RWPE2 (cell line): ENCODE results near the gene CAPN2.

ENCODE experiments used
- ATAC-seq: fragments of 200-7000 bp; cut with Tn5 transposase; 3 replicates; pipeline ENCODE4 v1.9.1; 2021; ENCODE audit warnings: low read depth
- DNase-seq: peaks from one replicate; pipeline ENCODE4 v3.0.0-alpha.2; 2020; ENCODE audit warnings: low spot score
- H3K27ac ChIP-seq: fragments of 450-650 bp; 2 replicates; pipeline ENCODE4 v1.5.1; 2017; ENCODE audit warnings: mild to moderate bottlenecking; ENCODE audit not compliant: poor library complexity, severe bottlenecking
- H3K27me3 ChIP-seq: fragments of 250-450 bp; sonication (Bioruptor Pico); 2 replicates; pipeline ENCODE4 v1.5.1; 2021; ENCODE audit warnings: mild to moderate bottlenecking, moderate library complexity; ENCODE audit not compliant: insufficient read depth, poor library complexity, severe bottlenecking
- H3K36me3 ChIP-seq: fragments of 250-450 bp; sonication (Bioruptor Pico); 2 replicates; pipeline ENCODE4 v1.5.1; 2020; ENCODE audit warnings: low read depth, mild to moderate bottlenecking, moderate library complexity
- H3K4me1 ChIP-seq: fragments of 250-450 bp; sonication (Bioruptor Pico); 2 replicates; pipeline ENCODE4 v1.5.1; 2021; ENCODE audit warnings: mild to moderate bottlenecking, moderate library complexity; ENCODE audit not compliant: insufficient read depth, poor library complexity, severe bottlenecking
- H3K4me3 ChIP-seq: fragments of 250-450 bp; sonication (Bioruptor Pico); 2 replicates; pipeline ENCODE4 v1.5.1; 2021; ENCODE audit warnings: mild to moderate bottlenecking, moderate library complexity; ENCODE audit not compliant: severe bottlenecking
- H3K9me3 ChIP-seq: fragments of 250-450 bp; sonication (Bioruptor Pico); 2 replicates; pipeline ENCODE4 v1.5.1; 2021; ENCODE audit warnings: mild to moderate bottlenecking, moderate library complexity; ENCODE audit not compliant: severe bottlenecking
- CTCF ChIP-seq: fragments of 450-650 bp; IDR thresholded peaks from one replicate; pipeline ENCODE4 v1.5.1; 2017; ENCODE audit warnings: mild to moderate bottlenecking, moderate library complexity; ENCODE audit not compliant: poor library complexity, severe bottlenecking

CAPN2 gene

GRCh38 chr1:223771814-223772770, 59.8 kb downstream of the CAPN2 start:
- Histone ChIP-seq H3K36me3 (peaks cover 65% of the 10 kb centered on the region), H3K4me3 (no peak overlapping the region), H3K27me3 (no peaks in the 10 kb centered on the region), H3K9me3 (no peaks in the 10 kb centered on the region), H3K4me1 (peaks cover 41% of the 10 kb centered on the region), H3K27ac (peak overlapping the region; percentile 81)
- no peak for TF ChIP-seq CTCF
- DNase-seq (peak; percentile 67), ATAC-seq (peak; percentile 70)

- DNase-seq (no peak), ATAC-seq (no peak)
- no peak for TF ChIP-seq CTCF
- peak overlapping the region; percentile 81 for H3K27ac ChIP-seq
- H3K27me3 ChIP-seq = no peaks in the 10 kb centered on the region
- H3K4me3 ChIP-seq = no peak overlapping the region
- peaks cover 41% of the 10 kb centered on the region for H3K4me1 ChIP-seq
- H3K36me3 ChIP-seq = peaks cover 72% of the 10 kb centered on the region
- H3K9me3 ChIP-seq = no peaks in the 10 kb centered on the region
Measured at GRCh38 chr1:223772771-223773160, 60.4 kb downstream of the CAPN2 start.

GRCh38 chr1:223774134-223774814, 61.9 kb downstream of the CAPN2 start:
- ATAC-seq = no peak
- H3K36me3 ChIP-seq = peaks cover 75% of the 10 kb centered on the region

GRCh38 chr1:223775054-223775453, 62.7 kb downstream of the CAPN2 start:
- ATAC-seq (no peak), DNase-seq (no peak)
- no peak for TF ChIP-seq CTCF
- peak overlapping the region; percentile 81 for H3K27ac ChIP-seq
- no peaks in the 10 kb centered on the region for H3K27me3 ChIP-seq
- no peaks in the 10 kb centered on the region for H3K9me3 ChIP-seq
- peaks cover 69% of the 10 kb centered on the region for H3K36me3 ChIP-seq
- no peak overlapping the region for H3K4me3 ChIP-seq
- peaks cover 41% of the 10 kb centered on the region for H3K4me1 ChIP-seq

More at GRCh38 chr1:223774134-223774814, 61.9 kb downstream of the CAPN2 start:
- Histone ChIP-seq H3K9me3 (no peaks in the 10 kb centered on the region), H3K27me3 (no peaks in the 10 kb centered on the region), H3K27ac (peak overlapping the region; percentile 81), H3K4me3 (no peak overlapping the region), H3K4me1 (peaks cover 41% of the 10 kb centered on the region)
- TF ChIP-seq CTCF = no peak
- DNase-seq = no peak

GRCh38 chr1:223775711-223776074, 63.4 kb downstream of the CAPN2 start:
- H3K27me3 ChIP-seq = no peaks in the 10 kb centered on the region
- DNase-seq (no peak), ATAC-seq (no peak)
- no peaks in the 10 kb centered on the region for H3K9me3 ChIP-seq
- H3K4me1 ChIP-seq = peaks cover 35% of the 10 kb centered on the region
- H3K27ac ChIP-seq = peak overlapping the region; percentile 81
- H3K4me3 ChIP-seq = no peak overlapping the region
- peaks cover 66% of the 10 kb centered on the region for H3K36me3 ChIP-seq
- no peak for TF ChIP-seq CTCF
